Type B pancreatic cell (in vitro differentiated cells): ENCODE results near the gene ANKRD28. TPM values are rescaled to one million over a fixed set of nuclear protein-coding genes. Genes with fewer than 3 reads are reported as not detected.
"Not testable (repeated sequence)": the region's sequence is repeated elsewhere in the genome, so short reads cannot be mapped to it uniquely, and the experiment has no call there.

ENCODE experiments used
- DNase-seq: peaks from one replicate; pipeline ENCODE4 v3.0.0; 2021; ENCODE audit warnings: mixed read lengths; ENCODE audit not compliant: unreplicated experiment; ENCODE audit errors: extremely low spot score
- H3K27ac Mint-ChIP-seq: 2 replicates; pipeline ENCODE4 v1.8.0; 2021; ENCODE audit warnings: mild to moderate bottlenecking, mixed read lengths
- H3K27me3 Mint-ChIP-seq: 2 replicates; pipeline ENCODE4 v1.8.0; 2021; ENCODE audit warnings: mixed read lengths
- H3K36me3 Mint-ChIP-seq: 2 replicates; pipeline ENCODE4 v1.8.0; 2021; ENCODE audit warnings: mixed read lengths
- H3K4me1 Mint-ChIP-seq: one replicate; pipeline ENCODE4 v1.8.0; 2021; ENCODE audit warnings: mixed read lengths; ENCODE audit not compliant: unreplicated experiment
- H3K4me3 Mint-ChIP-seq: 2 replicates; pipeline ENCODE4 v1.8.0; 2021; ENCODE audit warnings: mild to moderate bottlenecking, mixed read lengths
- H3K9me3 Mint-ChIP-seq: 2 replicates; pipeline ENCODE4 v1.8.0; 2021; ENCODE audit warnings: mixed read lengths
- total RNA-seq: library from RNA; stranded (reverse); gene quantifications from 2 replicates; pipeline ENCODE4 v1.2.1, GENCODE V29; 2021; ENCODE audit warnings: low replicate concordance
- TF ChIP-seq, protein P1 (sequence below): fragments of 200-600 bp; sonication (generic); conservative IDR thresholded peaks from 2 replicates; pipeline ENCODE4 v1.5.0; 2021; ENCODE audit warnings: antibody characterized with exemption, mild to moderate bottlenecking

The ANKRD28 gene
- total RNA-seq, 1 donor from 2014 or later, result 44.3 TPM

DNA sequence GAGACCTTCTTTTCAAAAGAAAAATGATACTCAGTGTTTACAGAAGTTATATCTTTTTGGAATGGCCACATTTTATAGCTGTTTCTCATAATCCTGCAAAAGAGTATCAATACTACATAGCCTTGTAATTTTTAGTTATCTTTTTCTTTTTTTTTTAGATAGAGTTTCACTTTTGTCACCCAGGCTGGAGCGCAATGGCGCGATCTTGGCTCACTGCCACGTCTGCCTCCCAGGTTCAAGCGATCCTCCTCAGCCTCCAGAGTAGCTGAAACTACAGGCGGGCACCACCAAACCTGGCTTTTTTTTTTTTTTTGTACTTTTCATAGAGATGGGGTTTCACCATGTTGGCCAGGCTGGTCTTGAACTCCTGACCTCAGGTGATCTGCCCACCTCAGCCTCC is 53.6 kb downstream of the ANKRD28 start:
- no peak overlapping the region for H3K27ac Mint-ChIP-seq
- H3K4me3 Mint-ChIP-seq, result no peak overlapping the region
- DNase-seq, result no peak
- H3K9me3 Mint-ChIP-seq, result peaks cover 5% of the 10 kb centered on the region
- H3K27me3 Mint-ChIP-seq, result no peaks in the 10 kb centered on the region
- TF ChIP-seq, protein P1, sequence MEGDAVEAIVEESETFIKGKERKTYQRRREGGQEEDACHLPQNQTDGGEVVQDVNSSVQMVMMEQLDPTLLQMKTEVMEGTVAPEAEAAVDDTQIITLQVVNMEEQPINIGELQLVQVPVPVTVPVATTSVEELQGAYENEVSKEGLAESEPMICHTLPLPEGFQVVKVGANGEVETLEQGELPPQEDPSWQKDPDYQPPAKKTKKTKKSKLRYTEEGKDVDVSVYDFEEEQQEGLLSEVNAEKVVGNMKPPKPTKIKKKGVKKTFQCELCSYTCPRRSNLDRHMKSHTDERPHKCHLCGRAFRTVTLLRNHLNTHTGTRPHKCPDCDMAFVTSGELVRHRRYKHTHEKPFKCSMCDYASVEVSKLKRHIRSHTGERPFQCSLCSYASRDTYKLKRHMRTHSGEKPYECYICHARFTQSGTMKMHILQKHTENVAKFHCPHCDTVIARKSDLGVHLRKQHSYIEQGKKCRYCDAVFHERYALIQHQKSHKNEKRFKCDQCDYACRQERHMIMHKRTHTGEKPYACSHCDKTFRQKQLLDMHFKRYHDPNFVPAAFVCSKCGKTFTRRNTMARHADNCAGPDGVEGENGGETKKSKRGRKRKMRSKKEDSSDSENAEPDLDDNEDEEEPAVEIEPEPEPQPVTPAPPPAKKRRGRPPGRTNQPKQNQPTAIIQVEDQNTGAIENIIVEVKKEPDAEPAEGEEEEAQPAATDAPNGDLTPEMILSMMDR, result no peak
- H3K36me3 Mint-ChIP-seq, result peaks cover 63% of the 10 kb centered on the region
- no peaks in the 10 kb centered on the region for H3K4me1 Mint-ChIP-seq

DNA sequence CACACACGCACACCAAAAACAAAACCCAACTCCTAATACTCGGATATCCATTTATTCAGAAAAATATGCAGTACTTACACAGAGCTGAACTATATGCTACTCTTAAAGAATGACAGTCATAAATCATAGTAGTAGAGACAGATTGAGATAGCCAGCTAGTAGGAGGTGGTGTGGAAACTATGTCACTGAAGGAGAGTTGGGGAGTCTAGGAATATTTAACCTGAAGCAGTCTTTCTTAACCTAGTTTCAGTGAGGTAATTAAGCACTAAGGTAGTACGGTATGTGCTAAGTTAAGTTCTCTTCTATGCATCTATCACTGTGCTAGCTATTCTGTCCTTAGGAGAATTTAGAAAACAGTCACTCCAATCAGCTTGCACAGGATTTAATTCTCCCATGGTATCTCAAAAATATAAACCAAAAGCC is 54.2 kb downstream of the ANKRD28 start:
- no peak for DNase-seq
- TF ChIP-seq, protein P1, result no peak
- peaks cover 4% of the 10 kb centered on the region for H3K9me3 Mint-ChIP-seq
- H3K27me3 Mint-ChIP-seq, result no peaks in the 10 kb centered on the region
- peak overlapping the region; percentile 3 for H3K27ac Mint-ChIP-seq
- H3K4me3 Mint-ChIP-seq, result no peak overlapping the region
- H3K36me3 Mint-ChIP-seq, result peaks cover 66% of the 10 kb centered on the region
- H3K4me1 Mint-ChIP-seq, result no peaks in the 10 kb centered on the region

DNA sequence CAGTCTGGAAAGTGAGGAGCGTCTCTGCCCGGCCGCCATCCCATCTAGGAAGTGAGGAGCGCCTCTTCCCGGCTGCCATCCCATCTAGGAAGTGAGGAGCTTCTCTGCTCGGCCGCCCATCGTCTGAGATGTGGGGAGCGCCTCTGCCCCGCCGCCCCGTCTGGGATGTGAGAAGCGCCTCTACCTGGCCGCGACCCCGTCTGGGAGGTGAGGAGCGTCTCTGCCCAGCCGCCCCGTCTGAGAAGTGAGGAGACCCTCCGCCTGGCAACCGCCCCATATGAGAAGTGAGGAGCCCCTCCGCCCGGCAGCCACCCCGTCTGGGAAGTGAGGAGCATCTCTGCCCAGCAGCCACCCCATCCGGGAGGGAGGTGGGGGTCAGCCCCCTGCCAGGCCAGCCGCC is 55.5 kb downstream of the ANKRD28 start:
- not testable (repeated sequence) for H3K4me1 Mint-ChIP-seq, DNase-seq, H3K27ac Mint-ChIP-seq, H3K4me3 Mint-ChIP-seq, H3K27me3 Mint-ChIP-seq
- Mint-ChIP-seq H3K36me3 (peaks cover 61% of the 10 kb centered on the region), H3K9me3 (peaks cover 12% of the 10 kb centered on the region)

DNA sequence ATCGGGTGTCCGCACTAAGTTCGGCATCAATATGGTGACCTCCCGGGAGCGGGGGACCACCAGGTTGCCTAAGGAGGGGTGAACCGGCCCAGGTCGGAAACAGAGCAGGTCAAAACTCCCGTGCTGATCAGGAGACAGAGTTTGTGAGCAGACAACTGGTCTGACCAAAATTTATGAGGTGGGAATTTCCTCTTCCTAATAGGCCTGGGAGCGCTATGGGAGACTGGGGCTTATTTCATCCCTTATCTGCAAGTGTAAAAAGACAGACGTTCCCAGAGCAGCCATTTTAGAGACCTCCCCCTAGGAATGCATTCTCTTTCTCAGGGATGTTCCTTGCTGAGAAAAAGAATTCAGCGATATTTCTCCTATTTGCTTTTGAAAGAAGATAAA is 59.2 kb downstream of the ANKRD28 start:
- Mint-ChIP-seq H3K9me3 (peaks cover 12% of the 10 kb centered on the region), H3K36me3 (peaks cover 51% of the 10 kb centered on the region)
- not testable (repeated sequence) for DNase-seq, H3K27ac Mint-ChIP-seq, H3K4me1 Mint-ChIP-seq, H3K4me3 Mint-ChIP-seq, H3K27me3 Mint-ChIP-seq

DNA sequence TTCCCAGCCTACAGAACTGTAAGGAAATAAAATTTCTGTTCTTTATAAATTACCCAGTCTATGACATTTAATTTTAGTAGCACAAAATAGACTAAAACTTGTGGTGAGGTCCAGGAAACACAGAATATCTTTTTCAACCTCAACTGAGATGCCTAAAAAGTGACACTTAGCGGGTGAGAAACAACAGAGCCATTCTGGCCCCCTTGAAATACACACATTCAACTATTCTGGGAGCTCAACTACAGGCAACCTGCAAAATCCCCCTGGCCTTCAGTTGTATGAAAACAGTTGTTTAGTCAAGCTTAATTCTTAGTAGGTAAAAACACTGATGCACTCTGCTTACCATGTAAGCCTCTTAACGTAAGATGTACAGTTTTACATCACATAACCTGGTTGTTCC is 66.8 kb downstream of the ANKRD28 start:
- H3K4me1 Mint-ChIP-seq, result no peaks in the 10 kb centered on the region
- no peak overlapping the region for H3K27ac Mint-ChIP-seq
- no peak overlapping the region for H3K4me3 Mint-ChIP-seq
- H3K9me3 Mint-ChIP-seq, result no peaks in the 10 kb centered on the region
- H3K36me3 Mint-ChIP-seq, result peaks cover 35% of the 10 kb centered on the region
- TF ChIP-seq, protein P1, result no peak
- no peak for DNase-seq
- no peaks in the 10 kb centered on the region for H3K27me3 Mint-ChIP-seq

DNA sequence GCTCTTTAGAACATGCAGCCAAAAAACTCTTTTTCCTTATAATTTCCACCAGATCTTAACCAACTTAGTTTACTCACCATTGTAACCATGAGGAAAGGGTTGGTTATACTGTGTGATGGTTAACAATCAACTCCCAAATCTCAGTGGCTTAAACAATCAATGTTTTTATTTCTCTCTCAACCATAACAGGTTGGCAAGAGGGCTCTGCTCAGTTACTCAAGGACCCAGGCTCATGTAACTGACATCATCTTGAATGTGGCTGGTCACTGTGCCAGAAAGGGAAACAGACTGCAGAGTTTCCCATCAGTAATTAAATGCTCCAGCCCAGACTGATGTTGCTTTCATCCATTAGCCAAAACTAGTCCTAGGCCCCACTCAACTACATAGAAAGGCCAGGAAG is 69.0 kb downstream of the ANKRD28 start:
- no peak overlapping the region for H3K4me3 Mint-ChIP-seq
- H3K9me3 Mint-ChIP-seq, result no peaks in the 10 kb centered on the region
- H3K27me3 Mint-ChIP-seq, result no peaks in the 10 kb centered on the region
- peaks cover 35% of the 10 kb centered on the region for H3K36me3 Mint-ChIP-seq
- no peaks in the 10 kb centered on the region for H3K4me1 Mint-ChIP-seq
- TF ChIP-seq, protein P1, result no peak
- DNase-seq, result no peak
- no peak overlapping the region for H3K27ac Mint-ChIP-seq

DNA sequence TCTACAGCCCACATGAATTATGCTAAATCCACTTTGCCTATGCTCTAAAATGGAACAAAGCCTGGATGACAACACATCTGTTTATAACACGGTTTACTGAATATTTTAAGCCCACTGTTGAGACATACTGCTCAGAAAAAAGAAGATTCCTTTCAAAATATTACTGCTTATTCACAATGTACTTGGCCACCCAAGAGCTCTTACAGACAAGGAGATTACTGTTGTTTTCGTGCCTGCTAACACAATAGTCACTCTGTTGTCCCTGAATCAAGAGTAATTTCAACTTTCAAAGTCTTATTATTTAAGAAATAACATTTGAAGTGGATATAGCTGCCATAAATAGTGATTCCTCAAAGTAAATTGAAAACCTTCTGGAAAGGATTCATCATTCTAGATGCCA is 70.9 kb downstream of the ANKRD28 start:
- Mint-ChIP-seq H3K4me1 (peaks cover 4% of the 10 kb centered on the region), H3K36me3 (peaks cover 34% of the 10 kb centered on the region), H3K4me3 (no peak overlapping the region)

More for the DNA sequence above, 70.9 kb downstream of the ANKRD28 start:
- TF ChIP-seq, protein P1, result no peak
- no peak for DNase-seq
- no peaks in the 10 kb centered on the region for H3K9me3 Mint-ChIP-seq
- H3K27me3 Mint-ChIP-seq, result no peaks in the 10 kb centered on the region
- H3K27ac Mint-ChIP-seq, result no peak overlapping the region
